OCI-M2 (cell line): ENCODE results near the gene ZNF853.
"Not testable (repeated sequence)": the region's sequence is repeated elsewhere in the genome, so short reads cannot be mapped to it uniquely, and the experiment has no call there.

Experiments
- DNase-seq: peaks from one replicate; lab custom pipeline; 2025; ENCODE audit not compliant: unreplicated experiment; lab: John Stamatoyannopoulos, UW

The ZNF853 gene

GRCh38 chr7:6606866-6607583 is 8.4 kb upstream of the ZNF853 start:
- DNase-seq = no peak

- no peak for DNase-seq
Observed at GRCh38 chr7:6607651-6608051, 7.8 kb upstream of the ZNF853 start.

- no peak for DNase-seq
Observed at GRCh38 chr7:6608081-6608480, 7.3 kb upstream of the ZNF853 start.

- DNase-seq = no peak
Observed at GRCh38 chr7:6608794-6609193, 6.6 kb upstream of the ZNF853 start.

- no peak for DNase-seq
Observed at GRCh38 chr7:6612819-6613218, 2.6 kb upstream of the ZNF853 start.

GRCh38 chr7:6613706-6614105 is 1.7 kb upstream of the ZNF853 start:
- DNase-seq = no peak

GRCh38 chr7:6615723-6616555 is 529 bp downstream of the ZNF853 start:
- DNase-seq = no peak

- DNase-seq = no peak
Observed at GRCh38 chr7:6616854-6617643, 1.6 kb downstream of the ZNF853 start.

GRCh38 chr7:6618621-6619020 is 3.2 kb downstream of the ZNF853 start:
- DNase-seq = no peak

- DNase-seq = no peak
Observed at GRCh38 chr7:6619961-6620360, 4.6 kb downstream of the ZNF853 start.

- no peak for DNase-seq
Observed at GRCh38 chr7:6621195-6622133, 6.1 kb downstream of the ZNF853 start.

GRCh38 chr7:6622134-6622710 is 6.8 kb downstream of the ZNF853 start:
- DNase-seq = no peak

GRCh38 chr7:6623589-6624245 is 8.3 kb downstream of the ZNF853 start:
- DNase-seq = no peak

GRCh38 chr7:6624246-6624611 is 8.8 kb downstream of the ZNF853 start:
- DNase-seq = no peak

- no peak for DNase-seq
Observed at GRCh38 chr7:6628045-6628444, 12.6 kb downstream of the ZNF853 start.

- no peak for DNase-seq
Observed at GRCh38 chr7:6630007-6630849, 14.8 kb downstream of the ZNF853 start.

- no peak for DNase-seq
Observed at GRCh38 chr7:6631605-6632004, 16.2 kb downstream of the ZNF853 start.

- DNase-seq = no peak
Observed at GRCh38 chr7:6634021-6634420, 18.6 kb downstream of the ZNF853 start.

GRCh38 chr7:6634971-6635370 is 19.6 kb downstream of the ZNF853 start:
- DNase-seq = not testable (repeated sequence)
